ENCODE measurements around the gene AKR1B1.

Gene AKR1B1

DNA sequence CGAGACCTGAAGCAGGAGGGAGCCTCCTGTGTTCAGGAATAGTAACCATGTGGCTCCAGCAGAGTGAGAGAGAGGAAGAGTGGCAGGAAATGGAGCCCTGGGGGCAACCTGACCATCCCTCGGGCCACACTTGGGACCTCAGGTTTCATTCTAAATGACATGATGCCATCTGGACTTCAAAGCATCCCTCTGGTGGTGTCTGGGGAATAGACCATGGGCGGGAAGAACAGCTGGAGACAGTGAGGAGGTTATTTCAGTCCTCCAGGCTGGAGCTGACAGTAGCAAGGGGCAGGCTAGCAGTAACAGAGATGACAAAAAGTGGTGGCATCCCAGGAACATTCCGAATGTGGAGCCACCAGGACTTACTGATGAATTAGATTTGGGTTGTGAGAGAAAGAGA, 44.8 kb downstream of the AKR1B1 start:
- TF ChIP-seq, protein P1, sequence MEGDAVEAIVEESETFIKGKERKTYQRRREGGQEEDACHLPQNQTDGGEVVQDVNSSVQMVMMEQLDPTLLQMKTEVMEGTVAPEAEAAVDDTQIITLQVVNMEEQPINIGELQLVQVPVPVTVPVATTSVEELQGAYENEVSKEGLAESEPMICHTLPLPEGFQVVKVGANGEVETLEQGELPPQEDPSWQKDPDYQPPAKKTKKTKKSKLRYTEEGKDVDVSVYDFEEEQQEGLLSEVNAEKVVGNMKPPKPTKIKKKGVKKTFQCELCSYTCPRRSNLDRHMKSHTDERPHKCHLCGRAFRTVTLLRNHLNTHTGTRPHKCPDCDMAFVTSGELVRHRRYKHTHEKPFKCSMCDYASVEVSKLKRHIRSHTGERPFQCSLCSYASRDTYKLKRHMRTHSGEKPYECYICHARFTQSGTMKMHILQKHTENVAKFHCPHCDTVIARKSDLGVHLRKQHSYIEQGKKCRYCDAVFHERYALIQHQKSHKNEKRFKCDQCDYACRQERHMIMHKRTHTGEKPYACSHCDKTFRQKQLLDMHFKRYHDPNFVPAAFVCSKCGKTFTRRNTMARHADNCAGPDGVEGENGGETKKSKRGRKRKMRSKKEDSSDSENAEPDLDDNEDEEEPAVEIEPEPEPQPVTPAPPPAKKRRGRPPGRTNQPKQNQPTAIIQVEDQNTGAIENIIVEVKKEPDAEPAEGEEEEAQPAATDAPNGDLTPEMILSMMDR (IDR thresholded peaks at IDR 0.05; ENCODE audit: low read depth, low read length, missing control alignments) = no peak
- no peak for DNase-seq (ENCODE audit: low read depth)
- H3K4me3 ChIP-seq (ENCODE audit: low read depth, low read length) = no peak overlapping the region

- no peak for DNase-seq (ENCODE audit: low read depth)
- no peak overlapping the region for H3K4me3 ChIP-seq (ENCODE audit: low read depth, low read length)
These were observed 51.6 kb downstream of the AKR1B1 start for GRCh38 chr7:134407311-134407710.

GRCh38 chr7:134406431-134406830, 52.5 kb downstream of the AKR1B1 start:
- DNase-seq (ENCODE audit: low read depth) = no peak
- TF ChIP-seq, protein P1 (IDR thresholded peaks at IDR 0.05; ENCODE audit: low read depth, low read length, missing control alignments) = no peak
- no peak overlapping the region for H3K4me3 ChIP-seq (ENCODE audit: low read depth, low read length)

More at GRCh38 chr7:134407311-134407710, 51.6 kb downstream of the AKR1B1 start:
- TF ChIP-seq, protein P1 (IDR thresholded peaks at IDR 0.05; ENCODE audit: low read depth, low read length, missing control alignments) = no peak

DNA sequence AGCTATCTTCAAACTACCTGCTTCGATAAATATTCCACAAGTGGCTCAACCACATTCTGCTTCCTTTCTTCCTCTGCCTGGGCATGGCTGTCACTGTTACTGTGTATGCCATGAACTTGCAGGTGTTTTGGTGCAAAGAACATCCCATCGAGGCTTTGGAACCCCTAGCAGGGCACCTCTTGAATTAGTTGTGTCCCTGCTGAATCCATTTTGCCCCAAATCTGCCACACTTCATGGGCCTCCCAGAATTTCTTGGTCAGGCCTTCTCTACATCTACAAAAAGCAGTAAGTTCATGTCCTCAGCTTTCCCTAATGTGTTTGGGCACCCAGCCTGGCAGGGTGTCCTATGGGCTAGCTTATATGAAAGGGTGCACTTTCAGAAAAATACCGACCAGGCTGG, 53.6 kb downstream of the AKR1B1 start:
- no peak for DNase-seq (ENCODE audit: low read depth)
- no peak overlapping the region for H3K4me3 ChIP-seq (ENCODE audit: low read depth, low read length)
- TF ChIP-seq, protein P1 (IDR thresholded peaks at IDR 0.05; ENCODE audit: low read depth, low read length, missing control alignments) = no peak

DNA sequence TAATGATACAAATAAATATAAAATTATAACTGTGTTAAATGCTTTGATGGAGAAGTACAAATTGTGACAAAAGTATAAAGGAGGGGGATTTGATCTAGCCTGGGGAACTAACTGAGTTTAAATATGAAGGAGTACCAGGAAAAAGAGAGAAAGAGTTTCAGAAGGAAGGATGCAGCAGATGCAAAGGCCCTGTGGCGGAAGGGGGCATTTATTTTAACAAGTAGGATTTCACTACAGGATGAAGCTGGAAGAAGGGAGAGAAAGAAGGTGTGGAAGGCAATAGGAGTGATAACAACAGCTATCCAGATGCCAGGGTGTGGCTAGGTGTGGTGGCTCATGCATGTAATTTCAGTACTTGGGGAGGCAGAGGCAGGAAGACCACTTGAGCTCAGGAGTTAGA, 55.8 kb downstream of the AKR1B1 start:
- no peak overlapping the region for H3K4me3 ChIP-seq (ENCODE audit: low read depth, low read length)

DNA sequence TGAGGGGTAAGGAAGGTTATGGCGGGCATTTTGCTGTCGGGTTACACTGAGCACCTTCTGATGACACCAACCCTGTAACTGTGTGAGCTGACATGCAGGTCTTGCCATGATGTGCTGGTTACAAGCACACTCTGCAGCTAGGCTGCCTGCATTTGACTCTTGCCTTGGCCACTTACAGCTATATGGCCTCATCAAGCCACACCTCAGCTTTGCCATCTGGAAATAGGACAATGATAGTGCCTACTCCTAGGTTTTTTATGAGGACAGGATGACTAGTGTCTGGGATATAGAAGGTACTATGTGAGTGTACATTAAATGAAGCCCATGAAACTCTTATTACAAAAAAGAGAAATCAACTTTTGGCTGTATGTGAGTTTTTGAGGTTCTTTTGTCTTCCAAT, 58.0 kb downstream of the AKR1B1 start:
- no peak for DNase-seq (ENCODE audit: low read depth)
- H3K4me3 ChIP-seq (ENCODE audit: low read depth, low read length) = no peak overlapping the region
- TF ChIP-seq, protein P1 (IDR thresholded peaks at IDR 0.05; ENCODE audit: low read depth, low read length, missing control alignments) = no peak

More for the DNA sequence above, 55.8 kb downstream of the AKR1B1 start:
- no peak for DNase-seq (ENCODE audit: low read depth)
- TF ChIP-seq, protein P1 (IDR thresholded peaks at IDR 0.05; ENCODE audit: low read depth, low read length, missing control alignments) = no peak

DNA sequence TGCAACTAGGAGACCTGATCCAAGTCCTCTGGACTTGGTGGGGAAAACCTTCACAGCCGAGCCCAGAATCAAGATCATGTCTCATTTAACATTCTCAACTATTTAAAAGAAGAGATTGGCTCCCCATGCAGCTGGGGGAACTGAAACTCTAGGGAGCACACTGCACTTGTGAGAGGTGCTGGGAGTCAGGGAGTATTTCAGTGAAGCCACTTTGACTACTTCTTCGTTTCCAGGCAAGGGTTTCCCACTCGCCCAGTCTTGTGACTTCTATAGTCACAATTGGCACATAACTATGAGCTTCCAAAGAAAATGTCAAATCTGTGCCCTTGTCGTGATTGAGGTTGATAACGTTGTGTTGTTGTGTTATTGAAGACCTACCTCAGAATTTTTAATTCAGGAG, 62.9 kb downstream of the AKR1B1 start:
- DNase-seq (ENCODE audit: low read depth) = no peak
- TF ChIP-seq, protein P1 (IDR thresholded peaks at IDR 0.05; ENCODE audit: low read depth, low read length, missing control alignments) = no peak
- H3K4me3 ChIP-seq (ENCODE audit: low read depth, low read length) = no peak overlapping the region

Data from GM12864 (cell line).